Kidney glomerular epithelial cell (primary cell): Measurements from ENCODE around the gene PDLIM5.
"Not testable (repeated sequence)": the region's sequence is repeated elsewhere in the genome, so short reads cannot be mapped to it uniquely, and the experiment has no call there.

Source experiments
- DNase-seq: peaks from one replicate; lab custom pipeline; 2025; lab: John Stamatoyannopoulos, UW

PDLIM5 gene

DNA sequence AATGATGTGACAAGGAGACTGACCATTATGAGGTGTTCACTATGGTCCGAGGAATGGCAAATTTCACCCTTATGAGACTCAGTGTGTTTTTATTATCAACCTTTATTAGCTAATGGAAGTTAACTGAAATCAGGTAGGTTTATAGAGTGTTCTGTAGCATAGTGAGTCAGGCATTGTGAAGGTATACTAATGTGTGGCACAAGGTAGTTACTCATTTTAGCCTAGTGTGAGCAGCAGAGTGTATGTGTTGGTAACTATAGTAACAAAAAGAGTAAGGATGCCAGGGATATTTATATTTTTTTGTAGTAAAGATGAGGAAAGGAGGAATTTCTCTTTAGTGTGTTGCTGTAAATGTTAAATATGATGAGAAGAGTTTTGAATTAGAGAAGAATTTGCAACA lies 12.0 kb downstream of the PDLIM5 start:
- no peak for DNase-seq

DNA sequence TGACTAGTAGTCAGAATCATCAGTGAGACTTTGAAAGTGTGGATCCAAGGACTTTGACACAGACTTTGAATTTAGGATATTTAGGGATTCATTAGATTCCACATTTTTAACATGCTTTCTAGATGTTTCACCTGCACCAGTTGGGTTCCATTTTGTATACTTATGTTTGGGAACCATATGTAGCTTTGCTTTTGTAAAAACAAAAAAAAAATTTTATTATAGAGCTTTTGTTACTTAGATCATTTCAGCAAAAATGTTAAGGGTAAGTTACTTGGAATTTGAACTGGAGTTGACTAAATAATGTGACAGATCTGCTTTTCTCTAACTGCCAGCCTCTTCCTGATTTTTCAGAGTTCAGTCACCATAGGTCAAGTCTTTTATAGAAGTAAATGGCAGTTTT lies 14.6 kb downstream of the PDLIM5 start:
- no peak for DNase-seq

DNA sequence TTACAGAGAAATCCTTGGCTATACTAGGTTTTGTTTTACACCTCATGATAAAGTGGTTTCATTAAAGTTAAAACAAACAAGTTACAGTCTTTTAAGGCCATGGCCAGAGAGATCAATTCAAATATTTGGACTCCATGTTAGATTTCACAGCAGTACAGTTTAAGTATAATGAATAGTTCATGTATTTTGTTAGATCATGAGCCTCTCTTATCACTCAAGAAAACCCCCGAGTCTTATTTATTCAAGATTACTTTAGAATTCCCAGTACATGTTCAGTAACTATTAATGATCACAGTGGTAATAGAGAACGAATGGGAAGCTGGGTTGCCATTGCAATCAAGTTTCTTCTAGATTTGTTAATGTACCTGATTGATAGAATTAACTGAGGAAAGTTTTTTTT lies 15.2 kb downstream of the PDLIM5 start:
- no peak for DNase-seq

DNA sequence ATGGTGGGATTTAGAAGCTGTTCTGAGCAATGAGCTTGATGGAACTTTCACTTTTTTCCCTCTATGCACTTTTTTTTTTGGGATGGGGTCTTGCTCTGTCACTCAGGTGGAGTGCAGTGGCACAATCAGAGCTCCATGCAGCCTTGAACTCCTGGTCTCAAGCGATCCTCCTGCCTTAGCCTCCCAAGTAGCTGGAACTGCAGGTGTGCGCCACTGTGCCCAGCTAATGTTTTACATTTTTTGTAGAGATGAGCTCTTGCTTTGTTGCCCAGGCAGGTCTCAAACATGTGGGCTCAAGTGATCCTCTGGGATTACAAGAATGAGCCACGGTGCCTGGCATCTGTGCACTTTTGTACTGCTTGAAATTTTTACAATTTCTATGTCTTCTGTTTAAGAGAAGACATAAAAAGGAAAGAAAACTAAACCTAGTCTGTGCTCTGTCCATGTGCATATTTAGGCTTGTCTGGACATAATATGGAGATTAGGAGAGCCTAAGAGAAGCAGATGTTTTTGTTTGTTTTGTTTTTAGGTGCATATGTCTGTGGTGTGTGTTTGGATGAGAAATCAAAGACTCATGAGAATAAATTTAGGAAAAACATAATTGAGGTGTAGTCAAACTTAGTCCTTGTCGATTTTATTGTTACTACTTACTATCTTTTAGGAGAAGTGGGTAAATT lies 16.5 kb downstream of the PDLIM5 start:
- DNase-seq = no peak

DNA sequence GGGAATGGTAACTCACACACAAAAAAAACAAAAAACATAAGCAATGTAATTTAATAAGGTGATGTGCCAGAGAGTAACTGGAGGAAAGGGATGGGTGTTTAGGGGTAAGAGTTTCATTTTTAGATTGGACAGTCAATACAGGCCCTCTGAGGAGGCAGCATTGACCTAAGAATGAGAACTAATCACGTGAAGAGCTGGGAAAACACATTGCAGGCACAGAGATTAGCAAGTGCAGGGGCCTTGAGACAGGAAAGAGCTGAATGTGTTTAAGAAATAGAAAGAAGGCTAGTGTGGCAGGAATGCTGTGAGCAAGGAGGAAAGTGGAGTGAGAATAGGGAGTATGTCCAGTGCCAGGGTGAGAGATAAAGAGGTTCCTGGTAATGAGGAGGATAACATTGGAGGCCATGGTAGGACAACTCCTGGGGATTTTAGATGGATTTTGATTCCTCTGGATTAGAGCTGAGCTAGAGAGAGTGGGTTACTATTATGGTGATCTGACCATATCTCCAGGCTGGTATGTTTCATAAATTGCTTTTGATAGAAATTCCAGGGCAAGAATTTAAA lies 17.6 kb downstream of the PDLIM5 start:
- no peak for DNase-seq

DNA sequence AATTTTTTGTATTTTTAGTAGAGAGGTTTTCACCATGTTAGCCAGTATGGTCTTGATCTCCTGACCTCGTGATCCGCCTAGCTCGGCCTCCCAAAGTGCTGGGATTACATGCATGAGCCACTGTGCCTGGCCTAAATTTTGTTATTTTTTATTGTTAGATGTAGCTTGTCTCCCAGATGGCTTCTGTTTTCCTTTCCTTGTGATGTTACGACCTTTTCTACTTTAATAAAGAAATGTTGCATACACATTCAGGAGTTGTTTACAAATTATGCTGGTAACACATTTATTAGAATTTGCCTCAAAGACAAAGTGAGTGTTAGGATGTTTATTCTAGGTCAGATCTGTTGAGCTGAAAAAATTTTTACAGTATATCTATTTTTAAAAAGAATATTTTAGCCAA lies 18.4 kb downstream of the PDLIM5 start:
- DNase-seq = no peak

DNA sequence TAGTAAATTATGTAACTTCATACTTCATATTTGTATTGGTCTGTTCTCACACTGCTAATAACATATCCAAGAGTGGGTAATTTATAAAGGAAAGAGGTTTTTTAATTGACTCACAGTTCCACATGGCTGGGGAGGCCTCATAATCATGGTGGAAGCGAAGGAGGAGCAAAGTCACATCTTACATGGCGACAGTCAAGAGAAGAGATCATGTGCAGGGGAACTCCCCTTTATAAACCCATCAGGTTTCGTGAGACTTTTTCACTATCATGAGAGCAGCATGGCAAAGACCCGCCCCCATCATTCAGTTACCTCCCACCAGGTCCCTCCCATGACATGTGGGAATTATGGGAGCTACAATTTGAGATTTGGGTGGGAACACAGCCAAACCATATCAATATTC lies 19.0 kb downstream of the PDLIM5 start:
- DNase-seq = not testable (repeated sequence)

DNA sequence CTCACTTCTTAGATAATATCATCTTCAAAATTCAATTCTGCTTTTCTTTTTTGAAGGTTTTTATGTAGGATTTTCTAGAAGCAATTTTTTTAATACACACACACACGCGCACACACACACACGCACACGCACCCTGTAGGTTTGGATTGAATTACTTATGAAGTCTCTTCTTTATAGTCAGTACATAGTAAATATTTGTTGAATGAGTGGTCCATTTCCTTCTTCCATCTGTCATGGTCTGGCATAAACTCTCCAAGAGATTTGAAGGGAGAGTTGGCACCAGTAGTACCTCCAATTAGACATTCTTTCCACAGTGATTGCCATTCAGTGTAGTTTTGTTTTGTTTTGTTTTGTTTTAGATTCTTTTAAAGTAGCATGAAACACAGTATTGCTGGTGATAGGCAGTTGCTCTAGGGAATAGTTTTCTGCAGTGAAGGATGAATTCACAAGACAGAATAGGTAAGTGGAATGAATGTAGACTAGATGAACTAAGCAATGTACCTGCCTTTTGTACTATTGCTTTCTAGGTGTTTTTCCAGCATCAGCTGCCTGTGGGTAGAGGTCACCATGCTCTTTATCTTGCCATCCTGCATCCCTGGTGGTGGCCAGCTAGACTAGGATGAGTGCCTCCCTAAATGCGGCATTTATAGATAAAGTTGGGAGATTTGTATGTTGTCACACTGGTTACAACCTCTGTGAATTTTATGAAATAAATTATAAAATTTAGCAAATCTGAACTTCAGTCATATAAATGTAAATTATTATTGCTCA lies 20.5 kb downstream of the PDLIM5 start:
- no peak for DNase-seq

DNA sequence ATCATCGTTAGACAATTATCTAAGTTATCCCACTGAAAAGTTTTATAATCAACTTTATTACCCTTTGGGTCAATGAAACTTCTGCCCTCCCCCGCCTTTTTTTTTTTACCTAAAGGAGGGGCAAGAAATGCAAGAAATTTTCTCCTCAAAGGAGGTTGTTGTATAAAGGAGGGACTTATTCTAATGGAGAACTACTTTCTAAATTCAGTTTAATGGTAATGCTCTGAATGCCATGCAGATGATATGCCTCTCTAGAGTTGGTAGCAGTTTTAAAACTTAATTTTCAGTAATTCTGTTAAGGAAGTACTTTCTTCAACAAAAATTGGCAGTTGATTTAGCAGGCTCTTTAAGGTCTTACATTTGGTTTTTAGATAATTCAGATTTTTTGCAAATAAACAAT lies 23.3 kb downstream of the PDLIM5 start:
- DNase-seq = no peak

DNA sequence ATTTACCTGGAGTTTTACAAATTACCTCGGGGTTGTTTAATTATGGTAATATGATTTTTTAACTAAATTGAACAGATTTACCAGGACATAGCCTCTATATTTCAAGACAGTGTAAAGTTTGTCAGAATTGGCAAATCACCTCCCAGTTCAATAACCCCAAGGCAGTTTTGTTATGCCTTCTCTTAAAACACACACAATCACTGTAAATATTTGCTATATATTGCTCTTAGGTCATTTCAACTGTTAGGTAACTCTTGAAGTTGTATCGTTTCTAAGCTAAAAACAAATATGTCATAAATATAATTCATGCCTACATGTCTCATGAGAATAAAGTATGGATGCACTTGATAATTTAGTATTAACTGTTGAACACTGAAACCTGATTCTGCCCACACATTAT lies 24.1 kb downstream of the PDLIM5 start:
- no peak for DNase-seq

DNA sequence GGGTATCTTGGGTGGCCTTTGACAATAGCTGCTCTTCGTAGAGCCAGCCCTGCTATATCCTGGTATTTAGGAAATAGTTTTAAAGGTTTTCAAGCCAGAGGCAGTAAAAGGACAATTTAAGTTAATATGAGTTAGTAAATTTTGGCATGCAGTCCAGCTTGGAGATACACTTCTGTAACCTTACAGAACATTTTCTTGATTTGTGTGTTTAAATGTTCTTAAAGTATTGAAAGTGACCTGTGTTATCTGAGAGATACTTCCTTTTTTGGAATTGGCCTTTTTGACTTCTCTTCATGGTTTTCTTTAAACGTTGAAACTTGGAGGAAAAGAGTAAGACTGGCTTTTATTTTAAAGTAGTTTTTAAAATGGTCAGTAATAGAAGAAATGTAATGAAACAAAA lies 25.5 kb downstream of the PDLIM5 start:
- no peak for DNase-seq

DNA sequence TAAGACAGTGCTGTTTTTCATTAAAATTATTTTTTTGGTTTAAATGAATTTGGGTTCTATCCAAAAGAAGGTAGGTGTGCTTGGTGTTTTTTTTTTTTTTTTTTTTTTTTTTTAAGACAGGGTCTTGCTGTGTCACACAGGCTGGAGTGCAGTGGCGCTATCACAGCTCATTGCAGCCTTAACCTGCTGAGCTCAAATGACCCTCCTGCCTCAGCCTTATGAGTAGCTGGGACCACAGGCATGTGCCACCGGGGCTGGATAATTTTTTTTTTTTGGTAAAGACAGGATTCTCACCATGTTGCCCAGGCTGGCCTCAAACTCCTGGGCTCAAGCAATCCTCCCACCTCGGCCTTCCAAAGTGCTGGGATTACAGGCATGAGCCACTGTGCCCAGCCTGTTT lies 27.1 kb downstream of the PDLIM5 start:
- not testable (repeated sequence) for DNase-seq

DNA sequence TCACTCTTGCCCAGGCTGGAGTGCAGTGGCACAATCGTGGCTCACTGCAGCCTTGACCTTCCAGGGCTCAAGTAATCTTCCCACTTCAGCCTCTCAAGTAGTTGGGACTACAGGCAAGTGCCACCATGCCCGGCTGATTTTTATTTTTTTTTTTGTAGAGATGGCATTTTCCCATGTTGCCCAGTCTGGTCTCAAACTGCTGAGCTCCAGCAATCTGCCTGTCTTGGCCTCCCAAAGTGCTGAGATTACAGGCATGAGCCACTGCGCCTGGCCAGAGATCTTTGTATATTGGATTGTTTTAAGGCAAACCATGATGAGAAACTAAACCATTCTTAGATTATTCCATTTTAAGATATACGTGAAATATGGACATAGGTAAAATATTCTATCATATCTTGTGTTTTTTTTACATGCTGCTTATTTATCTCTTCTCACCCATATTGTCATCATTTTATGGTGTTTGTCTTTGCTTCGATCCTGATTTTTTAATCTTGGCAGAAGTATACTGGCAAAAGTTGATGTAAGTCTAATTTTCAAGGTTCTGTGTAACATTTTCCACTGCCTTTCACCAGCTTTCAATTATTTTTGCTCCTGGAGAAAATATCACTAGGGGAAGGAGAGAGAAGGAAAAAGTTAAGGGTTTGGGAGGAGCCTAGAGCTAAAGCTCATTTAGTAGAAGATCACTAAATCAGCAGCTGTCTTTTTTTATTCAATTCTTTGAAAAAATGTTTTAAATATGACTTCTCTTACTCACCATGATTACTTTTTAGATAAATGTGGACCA lies 27.8 kb downstream of the PDLIM5 start:
- DNase-seq = no peak

DNA sequence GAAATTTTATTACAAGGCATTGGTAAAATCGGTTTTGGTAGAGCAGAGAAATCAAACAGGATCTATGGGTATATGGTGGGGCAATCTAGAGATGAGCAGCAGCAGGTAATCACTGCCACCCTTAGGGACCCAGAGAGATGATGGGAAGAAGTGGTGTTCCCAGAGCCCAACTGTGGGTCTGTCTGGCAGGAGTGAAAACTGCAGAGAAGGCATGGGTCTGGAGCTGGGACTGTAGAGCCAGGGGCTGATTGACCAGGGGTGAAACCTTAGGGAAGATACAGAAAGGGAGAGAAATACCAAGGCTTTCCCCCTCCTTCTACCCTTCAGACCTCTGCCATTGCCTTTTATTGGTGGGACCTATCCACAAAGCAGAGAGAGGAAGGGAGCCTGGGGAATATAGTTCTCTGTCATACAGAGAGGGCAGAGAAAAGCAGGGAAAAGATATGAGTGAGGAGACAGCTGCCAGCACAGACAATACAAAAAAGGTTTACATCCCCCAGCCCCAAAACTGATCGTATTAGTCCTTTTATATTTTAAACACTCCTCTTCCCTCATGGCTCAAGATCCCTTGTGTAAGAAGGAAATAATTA lies 28.7 kb downstream of the PDLIM5 start:
- DNase-seq = no peak

DNA sequence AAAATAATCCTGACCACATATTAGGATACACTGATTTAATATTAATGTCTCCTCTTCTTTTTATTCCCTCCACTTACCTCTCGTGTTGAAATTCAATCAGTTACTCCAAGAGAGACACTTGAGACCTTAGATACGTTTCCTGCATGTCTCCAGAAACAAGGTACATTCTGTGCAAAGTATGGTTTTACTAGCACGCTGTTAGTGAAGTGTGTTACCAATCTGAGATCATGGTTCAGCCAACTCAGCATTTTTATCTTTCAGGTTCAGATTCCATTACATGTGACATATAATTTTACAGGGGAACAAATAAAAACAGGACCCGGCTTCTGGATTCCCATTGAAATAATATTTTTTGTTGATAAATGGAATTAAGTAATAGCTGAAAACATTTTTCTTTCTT lies 32.2 kb downstream of the PDLIM5 start:
- no peak for DNase-seq

DNA sequence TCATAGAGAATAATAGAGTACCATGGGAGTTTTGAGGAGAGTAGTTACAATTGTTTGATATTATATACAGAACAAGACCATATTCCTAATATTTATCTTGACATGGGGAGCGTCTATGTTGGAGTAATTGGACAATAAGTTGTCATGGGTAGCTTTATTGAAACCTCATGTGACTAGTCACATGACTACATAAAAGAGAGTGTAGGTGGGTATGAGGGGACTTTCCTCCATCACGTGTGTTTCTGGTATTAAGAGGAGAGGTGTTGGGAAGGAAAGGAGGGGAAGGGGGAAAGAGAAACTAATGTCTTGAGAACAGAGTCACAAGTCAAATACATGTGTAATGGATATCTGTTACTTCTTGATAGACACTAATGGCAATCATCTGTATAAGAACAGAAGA lies 33.1 kb downstream of the PDLIM5 start:
- no peak for DNase-seq

DNA sequence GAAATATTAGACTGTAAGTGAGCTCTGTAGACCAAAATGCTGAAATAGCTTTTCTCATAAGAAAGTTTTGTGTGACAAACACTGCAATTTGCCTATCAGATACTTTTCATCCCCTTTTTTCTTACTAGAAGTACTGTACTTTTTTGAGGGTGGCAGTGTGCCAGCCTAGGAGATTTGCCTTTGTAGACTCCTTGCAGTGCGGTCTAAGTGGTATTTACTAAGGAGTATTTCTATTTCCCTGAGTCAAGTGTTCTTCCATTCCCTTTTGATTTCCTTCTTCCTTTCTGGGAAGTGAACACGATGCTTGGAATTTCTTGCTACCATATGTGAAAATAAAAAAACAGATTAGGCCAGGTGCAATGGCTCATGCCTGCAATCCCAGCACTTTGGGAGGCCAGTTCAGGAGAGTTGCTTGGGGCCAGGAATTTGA lies 34.6 kb downstream of the PDLIM5 start:
- DNase-seq = no peak

DNA sequence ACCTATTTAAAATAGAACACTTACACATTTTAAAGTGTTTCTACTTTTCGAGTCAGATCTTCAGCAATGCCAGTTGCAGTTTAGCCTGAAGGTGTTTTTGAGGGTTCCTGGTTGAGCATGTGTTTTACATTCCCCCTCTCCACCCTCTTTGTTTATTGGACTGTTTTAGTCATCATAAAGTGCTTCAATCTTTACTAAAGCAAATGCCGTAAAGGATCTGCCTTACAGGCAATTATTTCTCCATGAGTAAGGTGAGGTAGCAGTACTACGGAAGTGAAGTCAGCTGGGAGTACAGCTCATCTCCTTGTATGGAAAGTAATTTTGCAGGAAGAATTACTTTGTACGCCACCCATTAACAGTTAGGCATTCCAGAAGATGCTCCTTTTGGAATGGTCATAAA lies 36.9 kb downstream of the PDLIM5 start:
- no peak for DNase-seq

DNA sequence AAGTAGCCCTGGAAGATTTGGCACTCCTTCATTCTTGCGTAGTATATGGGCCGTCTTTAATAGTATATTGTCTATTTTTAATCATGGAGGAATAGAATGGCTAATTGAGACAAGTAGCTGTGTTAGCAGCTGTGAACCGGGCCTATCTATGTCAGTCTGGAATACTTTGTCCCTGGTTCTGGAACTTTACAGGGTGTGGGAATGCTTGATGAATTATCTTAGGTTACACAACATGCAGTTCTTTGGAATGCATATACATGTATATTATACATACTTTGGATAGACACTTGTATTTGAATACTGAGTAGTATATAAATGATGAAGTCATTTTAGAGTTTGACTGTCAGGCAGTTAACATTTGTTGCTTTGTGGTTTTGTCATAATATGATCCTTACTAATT lies 37.4 kb downstream of the PDLIM5 start:
- no peak for DNase-seq

DNA sequence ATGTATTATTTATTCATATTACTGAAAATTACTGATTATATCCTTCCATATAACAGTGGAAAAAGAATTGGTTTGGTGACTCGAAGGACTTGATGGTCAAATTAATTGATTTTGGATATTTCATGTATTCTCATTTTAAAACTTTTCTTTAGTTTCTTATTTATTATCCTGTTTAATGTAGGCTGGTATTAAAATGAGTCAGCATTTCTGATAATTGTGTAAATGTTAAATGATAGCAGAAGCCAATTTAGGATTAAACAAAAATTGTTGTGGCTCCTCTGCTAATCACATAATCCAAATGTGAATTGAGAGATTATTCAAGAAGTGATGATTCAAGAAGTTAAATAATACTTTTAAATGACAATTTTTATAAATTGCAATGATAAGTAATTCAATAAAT lies 38.7 kb downstream of the PDLIM5 start:
- DNase-seq = no peak

DNA sequence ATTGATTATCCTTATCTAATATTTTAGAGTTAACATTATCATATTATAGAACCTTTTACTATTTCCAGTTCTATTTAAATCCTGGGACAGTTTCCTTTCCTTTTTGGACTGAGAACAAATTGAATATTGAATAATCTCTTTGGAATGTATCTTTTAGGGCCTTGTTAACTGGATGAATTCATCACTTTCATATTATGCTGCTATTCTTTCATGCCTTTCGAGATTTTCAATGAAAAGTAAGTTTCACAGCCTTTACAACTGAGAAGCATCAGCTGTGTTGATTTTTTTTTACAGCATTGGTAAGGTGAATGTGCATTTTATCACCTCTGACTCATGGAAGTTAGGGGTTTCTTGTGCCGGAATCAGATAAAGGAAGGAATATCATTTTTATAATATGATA lies 39.6 kb downstream of the PDLIM5 start:
- DNase-seq = peak; percentile 9

DNA sequence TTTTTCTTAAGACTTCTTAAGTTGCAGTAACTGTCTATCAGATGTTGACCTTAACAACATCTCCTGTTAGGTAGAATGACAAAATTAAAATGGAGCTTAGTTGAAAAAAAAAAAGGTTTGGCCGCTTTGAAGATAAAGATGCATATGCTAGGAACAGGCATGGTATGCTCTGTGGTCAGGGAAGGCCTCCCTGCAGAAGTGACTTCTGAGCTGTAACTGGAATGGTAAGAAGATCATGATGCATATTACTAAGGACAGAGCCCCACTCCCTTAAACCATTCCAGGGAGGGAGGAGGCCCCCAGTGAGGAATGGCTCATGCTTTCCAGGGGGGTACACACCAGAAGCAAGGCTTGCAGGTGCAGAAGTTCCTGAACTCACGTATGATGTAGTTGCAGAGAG lies 43.7 kb downstream of the PDLIM5 start:
- DNase-seq = no peak
